Loucy (cell line): Measurements from ENCODE around the gene POC1B.

Source experiments
- CTCF ChIP-seq: fragments of 200-600 bp; sonication (generic); conservative IDR thresholded peaks from 2 replicates; pipeline ENCODE4 v1.5.1; 2014; ENCODE audit warnings: mild to moderate bottlenecking, antibody characterized with exemption, low read length
- EZH2phosphoT487 ChIP-seq: fragments of 200-600 bp; IDR thresholded peaks from 2 replicates; pipeline ENCODE4 v1.6.1; 2018; ENCODE audit warnings: antibody characterized with exemption, mild to moderate bottlenecking, moderate library complexity, borderline replicate concordance

- TF ChIP-seq CTCF (no peak), EZH2phosphoT487 (no peak)
Measured at GRCh38 chr12:89468648-89469326, 57.1 kb downstream of the POC1B start.
